ENCODE results near the gene DGKQ. TPM values are rescaled to one million over a fixed set of nuclear protein-coding genes. Genes with fewer than 3 reads are reported as not detected.

DGKQ gene
- total and polyA plus RNA-seq, 9 of the 15 experiments (the other 6 are each of a cell fraction or from before 2014, with no cell fraction given) = 0.17 to 22.0 (median 5.6) TPM

GRCh38 chr4:1009542-1010394 lies 36.4 kb upstream of the DGKQ start (continued):
- no peak for TF ChIP-seq ZNF165 (CRISPR knock-in tag; IDR thresholded peaks at IDR 0.05; ENCODE audit: borderline replicate concordance)
- TF ChIP-seq CXXC5 (CRISPR knock-in tag; IDR thresholded peaks at IDR 0.05) = peak; percentile 37; the same call in 1 of the 2 replicates
- TF ChIP-seq PHF8 (IDR thresholded peaks at IDR 0.05; ENCODE audit: borderline replicate concordance, low read length) = peak; percentile 39; the same call in 1 of the 2 replicates
- TF ChIP-seq, protein P1, sequence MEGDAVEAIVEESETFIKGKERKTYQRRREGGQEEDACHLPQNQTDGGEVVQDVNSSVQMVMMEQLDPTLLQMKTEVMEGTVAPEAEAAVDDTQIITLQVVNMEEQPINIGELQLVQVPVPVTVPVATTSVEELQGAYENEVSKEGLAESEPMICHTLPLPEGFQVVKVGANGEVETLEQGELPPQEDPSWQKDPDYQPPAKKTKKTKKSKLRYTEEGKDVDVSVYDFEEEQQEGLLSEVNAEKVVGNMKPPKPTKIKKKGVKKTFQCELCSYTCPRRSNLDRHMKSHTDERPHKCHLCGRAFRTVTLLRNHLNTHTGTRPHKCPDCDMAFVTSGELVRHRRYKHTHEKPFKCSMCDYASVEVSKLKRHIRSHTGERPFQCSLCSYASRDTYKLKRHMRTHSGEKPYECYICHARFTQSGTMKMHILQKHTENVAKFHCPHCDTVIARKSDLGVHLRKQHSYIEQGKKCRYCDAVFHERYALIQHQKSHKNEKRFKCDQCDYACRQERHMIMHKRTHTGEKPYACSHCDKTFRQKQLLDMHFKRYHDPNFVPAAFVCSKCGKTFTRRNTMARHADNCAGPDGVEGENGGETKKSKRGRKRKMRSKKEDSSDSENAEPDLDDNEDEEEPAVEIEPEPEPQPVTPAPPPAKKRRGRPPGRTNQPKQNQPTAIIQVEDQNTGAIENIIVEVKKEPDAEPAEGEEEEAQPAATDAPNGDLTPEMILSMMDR (IDR thresholded peaks at IDR 0.05 in 2 of 3, conservative IDR thresholded peaks at IDR 0.05 in 1 of 3; ENCODE audit: insufficient read depth in 2 of 3, low read depth in 1 of 3, low read length in 3 of 3) = peak in 2 of 3 experiments; percentile 35 to 55; a peak in 4 of 6 replicates
- no peak for TF ChIP-seq POLR2H (tag; IDR thresholded peaks at IDR 0.05; ENCODE audit: low read depth)
- TF ChIP-seq VEZF1 (CRISPR knock-in tag; IDR thresholded peaks at IDR 0.05) = peak; percentile 84
- TF ChIP-seq, protein P2, sequence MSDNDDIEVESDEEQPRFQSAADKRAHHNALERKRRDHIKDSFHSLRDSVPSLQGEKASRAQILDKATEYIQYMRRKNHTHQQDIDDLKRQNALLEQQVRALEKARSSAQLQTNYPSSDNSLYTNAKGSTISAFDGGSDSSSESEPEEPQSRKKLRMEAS (CRISPR knock-in tag; IDR thresholded peaks at IDR 0.05) = peak; percentile 85
- TF ChIP-seq, protein P3, sequence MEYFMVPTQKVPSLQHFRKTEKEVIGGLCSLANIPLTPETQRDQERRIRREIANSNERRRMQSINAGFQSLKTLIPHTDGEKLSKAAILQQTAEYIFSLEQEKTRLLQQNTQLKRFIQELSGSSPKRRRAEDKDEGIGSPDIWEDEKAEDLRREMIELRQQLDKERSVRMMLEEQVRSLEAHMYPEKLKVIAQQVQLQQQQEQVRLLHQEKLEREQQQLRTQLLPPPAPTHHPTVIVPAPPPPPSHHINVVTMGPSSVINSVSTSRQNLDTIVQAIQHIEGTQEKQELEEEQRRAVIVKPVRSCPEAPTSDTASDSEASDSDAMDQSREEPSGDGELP (CRISPR knock-in tag; IDR thresholded peaks at IDR 0.05; ENCODE audit: borderline replicate concordance) = peak; percentile 62
- TF ChIP-seq, protein P4, sequence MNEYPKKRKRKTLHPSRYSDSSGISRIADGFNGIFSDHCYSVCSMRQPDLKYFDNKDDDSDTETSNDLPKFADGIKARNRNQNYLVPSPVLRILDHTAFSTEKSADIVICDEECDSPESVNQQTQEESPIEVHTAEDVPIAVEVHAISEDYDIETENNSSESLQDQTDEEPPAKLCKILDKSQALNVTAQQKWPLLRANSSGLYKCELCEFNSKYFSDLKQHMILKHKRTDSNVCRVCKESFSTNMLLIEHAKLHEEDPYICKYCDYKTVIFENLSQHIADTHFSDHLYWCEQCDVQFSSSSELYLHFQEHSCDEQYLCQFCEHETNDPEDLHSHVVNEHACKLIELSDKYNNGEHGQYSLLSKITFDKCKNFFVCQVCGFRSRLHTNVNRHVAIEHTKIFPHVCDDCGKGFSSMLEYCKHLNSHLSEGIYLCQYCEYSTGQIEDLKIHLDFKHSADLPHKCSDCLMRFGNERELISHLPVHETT (CRISPR knock-in tag; conservative IDR thresholded peaks at IDR 0.05 in 1 of 2, IDR thresholded peaks at IDR 0.05 in 1 of 2) = peak in 1 of 2 experiments; percentile 73; a peak in 1 of 4 replicates
- TF ChIP-seq BHLHE40 (IDR thresholded peaks at IDR 0.05; ENCODE audit: low read length) = peak; percentile 68
- TF ChIP-seq SP1 (CRISPR knock-in tag; IDR thresholded peaks at IDR 0.05) = peak; percentile 48
- TF ChIP-seq MAFK (IDR thresholded peaks at IDR 0.05; ENCODE audit: low read length) = no peak
- TF ChIP-seq, protein P5, sequence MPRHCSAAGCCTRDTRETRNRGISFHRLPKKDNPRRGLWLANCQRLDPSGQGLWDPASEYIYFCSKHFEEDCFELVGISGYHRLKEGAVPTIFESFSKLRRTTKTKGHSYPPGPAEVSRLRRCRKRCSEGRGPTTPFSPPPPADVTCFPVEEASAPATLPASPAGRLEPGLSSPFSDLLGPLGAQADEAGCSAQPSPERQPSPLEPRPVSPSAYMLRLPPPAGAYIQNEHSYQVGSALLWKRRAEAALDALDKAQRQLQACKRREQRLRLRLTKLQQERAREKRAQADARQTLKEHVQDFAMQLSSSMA (CRISPR knock-in tag; IDR thresholded peaks at IDR 0.05) = 0 out of 2 replicates have a peak, but pooled peaks have one; percentile 39
- 0 out of 2 replicates have a peak, but pooled peaks have one; percentile 37 for TF ChIP-seq ZBTB33 (CRISPR knock-in tag; IDR thresholded peaks at IDR 0.05)
